ENCODE data around the gene UNC13A.

Gene UNC13A

GRCh38 chr19:17703824-17704463, 15.8 kb upstream of the UNC13A start:
- DNase-seq: peak; percentile 64

- DNase-seq: no peak
These were observed 7.0 kb upstream of the UNC13A start for GRCh38 chr19:17695198-17695597.

GRCh38 chr19:17692566-17692965, 4.4 kb upstream of the UNC13A start:
- DNase-seq: no peak

- no peak for DNase-seq
These were observed 870 bp upstream of the UNC13A start for GRCh38 chr19:17688853-17689595.

GRCh38 chr19:17687141-17687856, 855 bp downstream of the UNC13A start:
- no peak for DNase-seq

- no peak for DNase-seq
These were observed 1.5 kb downstream of the UNC13A start for GRCh38 chr19:17686592-17687024.

- no peak for DNase-seq
These were observed 2.1 kb downstream of the UNC13A start for GRCh38 chr19:17686023-17686521.

- DNase-seq: no peak
These were observed 2.6 kb downstream of the UNC13A start for GRCh38 chr19:17685451-17686022.

GRCh38 chr19:17684256-17684655, 3.9 kb downstream of the UNC13A start:
- no peak for DNase-seq

GRCh38 chr19:17683078-17683477, 5.1 kb downstream of the UNC13A start:
- no peak for DNase-seq

- DNase-seq: no peak
These were observed 5.9 kb downstream of the UNC13A start for GRCh38 chr19:17682273-17682672.

- DNase-seq: peak; percentile 28
These were observed 6.5 kb downstream of the UNC13A start for GRCh38 chr19:17681505-17682125.

GRCh38 chr19:17680230-17680722, 7.9 kb downstream of the UNC13A start:
- peak; percentile 88 for DNase-seq

- DNase-seq: no peak
These were observed 8.5 kb downstream of the UNC13A start for GRCh38 chr19:17679526-17680229.

- DNase-seq: no peak
These were observed 9.3 kb downstream of the UNC13A start for GRCh38 chr19:17678836-17679235.

GRCh38 chr19:17677002-17677401, 11.2 kb downstream of the UNC13A start:
- no peak for DNase-seq

GRCh38 chr19:17676295-17676694, 11.9 kb downstream of the UNC13A start:
- no peak for DNase-seq

GRCh38 chr19:17673937-17674799, 14.0 kb downstream of the UNC13A start:
- DNase-seq: no peak

- DNase-seq: peak; percentile 33
These were observed 16.2 kb downstream of the UNC13A start for GRCh38 chr19:17671906-17672305.

- DNase-seq: no peak
These were observed 18.7 kb downstream of the UNC13A start for GRCh38 chr19:17669419-17669818.

GRCh38 chr19:17665058-17665457, 23.1 kb downstream of the UNC13A start:
- no peak for DNase-seq

Measured in inflammatory macrophage treated with lipopolysaccharide for 4 hours (primary cell).